Stimulated activated CD4-positive, alpha-beta T cell treated with anti-CD3 and anti-CD28 coated beads, Interleukin-15, amount 100 ng/mL, for 1 hour (primary cell): ENCODE results near the gene ZNF839.
"Not testable (repeated sequence)": the region's sequence is repeated elsewhere in the genome, so short reads cannot be mapped to it uniquely, and the experiment has no call there.

Source experiments
- DNase-seq, 2 donors: peaks; one replicate each; pipeline ENCODE4 v3.0.0-alpha.2; 2020; ENCODE audit warnings: low read depth in 1 of 2, low spot score in 1 of 2

ZNF839 gene

DNA sequence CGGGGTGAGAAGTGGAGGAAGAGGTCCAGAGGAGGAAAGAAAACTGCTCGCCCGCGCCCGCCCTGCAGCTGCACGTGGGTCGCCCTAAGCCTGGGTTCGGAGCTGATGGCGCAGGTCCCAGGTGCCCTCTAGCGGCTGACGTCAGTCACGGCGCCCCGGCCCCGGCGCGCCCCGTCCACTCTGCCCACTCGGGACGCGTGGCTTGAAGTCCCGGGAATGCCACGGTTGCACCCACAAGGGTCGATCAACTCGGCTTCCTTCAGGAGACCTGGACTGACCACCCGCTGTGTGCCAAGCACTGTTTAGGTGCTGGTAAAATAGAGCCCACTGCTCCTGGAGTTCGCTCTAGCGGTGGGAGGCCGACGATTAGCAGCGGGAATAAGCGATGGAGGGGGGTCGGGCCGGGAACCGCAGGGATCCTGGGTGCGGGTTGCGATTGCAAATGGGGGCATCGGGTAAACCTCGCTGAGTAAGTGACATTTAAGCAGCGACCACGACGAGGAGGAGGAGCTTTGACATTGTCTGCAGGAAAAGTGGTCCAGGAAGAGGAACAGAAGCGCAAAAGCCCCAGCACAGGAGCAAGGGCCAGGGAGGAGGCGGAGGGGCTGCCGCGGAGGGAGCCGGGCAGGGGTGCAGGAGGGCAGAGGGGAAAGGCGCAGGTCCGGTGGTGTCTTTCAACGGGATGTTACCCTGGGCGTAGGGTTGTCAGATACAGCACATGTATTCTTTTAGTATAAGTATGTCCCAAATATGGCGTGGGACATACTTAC lies 5.1 kb upstream of the ZNF839 start:
- DNase-seq, result peak; percentile 60 to 70

DNA sequence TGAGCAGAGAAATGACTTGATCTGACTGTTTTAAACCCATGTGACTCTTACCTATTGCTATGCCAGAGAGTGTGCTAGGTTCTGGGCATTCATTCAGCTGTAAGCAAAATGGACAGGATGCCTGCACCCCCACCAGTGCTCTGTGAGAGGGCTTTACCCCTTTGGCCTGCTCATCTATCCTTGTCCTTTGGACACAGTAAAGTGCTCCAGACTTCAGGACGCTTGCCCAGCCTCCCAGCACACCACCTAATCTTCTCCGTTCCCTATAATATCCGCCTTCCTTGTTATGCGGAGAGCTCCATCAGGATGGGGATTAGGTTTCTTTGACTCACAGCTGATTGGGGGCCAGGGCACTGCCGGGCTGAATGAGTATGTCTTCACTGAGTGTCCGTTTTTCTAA lies 4.4 kb upstream of the ZNF839 start:
- no peak for DNase-seq

DNA sequence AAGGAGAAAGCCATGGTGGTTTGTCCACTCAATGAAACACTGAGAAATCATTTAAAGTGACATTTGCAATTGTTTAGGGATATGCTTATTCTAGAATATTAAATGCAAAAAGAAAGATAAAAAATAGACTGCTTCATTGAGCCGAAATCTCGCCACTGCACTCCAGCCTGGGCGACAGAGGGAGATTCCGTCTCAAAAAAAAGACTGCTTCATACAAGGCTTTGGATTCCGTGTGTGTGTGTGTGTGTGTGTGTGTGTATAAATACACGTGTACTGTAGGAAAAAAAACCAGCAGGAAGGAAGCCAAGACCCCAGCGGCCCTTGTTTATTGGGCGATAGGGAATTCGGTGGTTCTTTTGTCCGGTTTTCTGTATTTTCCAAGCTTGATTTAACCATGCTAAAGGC lies 3.2 kb upstream of the ZNF839 start:
- DNase-seq, result no peak

DNA sequence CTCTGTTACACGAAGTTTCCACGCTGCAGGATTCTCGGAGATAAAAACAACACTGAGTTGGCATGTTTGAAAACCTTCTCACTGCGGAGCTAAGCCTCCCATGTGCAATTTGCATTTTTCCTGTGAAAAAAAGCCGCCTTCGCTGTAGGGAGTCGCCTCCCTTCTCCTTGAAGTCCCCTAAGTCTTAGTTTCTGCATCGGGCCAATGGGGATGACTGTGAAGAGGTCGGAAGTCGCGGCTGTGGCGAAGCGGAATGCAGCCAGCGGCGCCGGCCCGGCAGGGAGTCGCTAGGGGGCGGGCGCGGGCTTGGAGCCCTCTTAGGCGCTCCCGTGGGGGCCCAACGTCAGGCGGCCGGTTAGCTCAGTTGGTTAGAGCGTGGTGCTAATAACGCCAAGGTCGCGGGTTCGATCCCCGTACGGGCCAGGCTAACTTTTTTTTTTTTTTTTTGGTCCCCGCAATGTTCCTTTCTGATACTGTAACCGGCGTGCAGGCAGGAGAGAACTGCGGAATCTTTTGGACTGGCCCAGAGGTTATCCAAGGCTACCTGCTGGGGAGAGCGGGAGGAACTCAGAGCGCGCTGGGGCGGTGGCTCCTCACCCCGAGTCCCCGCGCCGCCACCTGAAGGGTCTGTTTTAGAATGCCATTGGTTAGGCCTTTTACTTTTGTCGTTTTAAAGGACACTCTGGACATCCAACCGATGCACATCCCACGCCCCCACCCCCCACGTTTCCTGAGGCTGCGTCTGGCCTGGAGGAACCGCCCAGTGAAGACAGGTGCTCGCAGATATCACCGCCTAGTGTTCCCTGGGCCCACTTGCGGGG lies 2.6 kb upstream of the ZNF839 start:
- DNase-seq, result peak; percentile 96 to 98

DNA sequence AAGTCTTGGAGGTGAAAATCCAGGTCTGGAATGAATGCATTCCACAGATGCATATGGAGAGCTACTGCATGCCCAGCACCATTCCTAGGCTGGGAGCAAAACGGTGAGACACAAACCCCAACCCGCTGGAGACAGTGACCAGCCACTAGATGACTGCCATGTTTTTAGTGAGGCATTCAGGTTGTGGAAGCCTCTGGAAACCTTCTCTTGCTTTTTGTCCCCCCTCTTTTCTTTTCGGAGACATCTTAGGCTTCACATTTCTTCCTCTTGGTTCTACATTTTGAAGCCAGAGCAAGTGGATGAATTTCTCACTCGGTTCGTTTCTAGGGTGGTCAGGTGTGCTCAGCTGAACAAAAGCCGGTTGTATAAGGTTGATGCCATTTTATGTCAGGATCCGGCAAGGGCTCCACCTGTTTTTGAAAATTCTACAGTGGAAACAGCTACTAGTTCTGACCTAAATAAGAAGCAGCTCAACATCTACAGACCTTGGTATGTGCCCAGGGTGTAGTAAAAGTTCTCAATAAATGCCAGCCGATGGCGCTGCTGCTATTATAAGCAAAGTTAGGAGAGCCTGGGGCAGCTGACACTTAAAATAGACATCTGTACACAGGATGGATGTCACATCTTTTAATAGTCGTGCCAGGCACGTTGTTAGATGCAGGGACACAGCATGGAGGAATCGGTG lies 1.8 kb upstream of the ZNF839 start:
- no peak for DNase-seq

DNA sequence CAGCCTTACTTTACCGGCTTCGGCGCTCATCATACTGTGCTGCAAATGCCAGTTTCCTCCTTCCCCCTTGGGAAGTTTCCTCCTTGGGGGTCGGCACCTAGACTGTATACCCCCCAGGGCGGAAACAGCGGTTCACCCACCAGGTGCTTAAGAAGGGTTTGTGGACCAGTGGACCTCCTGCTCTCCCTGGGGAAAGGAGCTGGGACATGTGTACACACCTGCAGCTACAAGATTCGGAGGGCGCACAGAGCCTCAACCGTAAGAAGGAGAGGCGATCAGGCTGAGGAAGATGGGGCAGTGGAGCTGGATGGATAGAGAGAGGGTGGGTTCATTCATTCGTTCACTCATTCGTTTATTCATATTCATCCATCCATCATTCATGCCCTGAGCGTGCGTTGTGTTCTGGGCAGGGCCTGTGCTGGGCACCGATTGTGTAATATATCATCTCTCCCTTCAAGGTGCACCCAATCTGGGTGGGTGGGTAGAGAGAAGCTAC lies 717 bp upstream of the ZNF839 start:
- no peak for DNase-seq

DNA sequence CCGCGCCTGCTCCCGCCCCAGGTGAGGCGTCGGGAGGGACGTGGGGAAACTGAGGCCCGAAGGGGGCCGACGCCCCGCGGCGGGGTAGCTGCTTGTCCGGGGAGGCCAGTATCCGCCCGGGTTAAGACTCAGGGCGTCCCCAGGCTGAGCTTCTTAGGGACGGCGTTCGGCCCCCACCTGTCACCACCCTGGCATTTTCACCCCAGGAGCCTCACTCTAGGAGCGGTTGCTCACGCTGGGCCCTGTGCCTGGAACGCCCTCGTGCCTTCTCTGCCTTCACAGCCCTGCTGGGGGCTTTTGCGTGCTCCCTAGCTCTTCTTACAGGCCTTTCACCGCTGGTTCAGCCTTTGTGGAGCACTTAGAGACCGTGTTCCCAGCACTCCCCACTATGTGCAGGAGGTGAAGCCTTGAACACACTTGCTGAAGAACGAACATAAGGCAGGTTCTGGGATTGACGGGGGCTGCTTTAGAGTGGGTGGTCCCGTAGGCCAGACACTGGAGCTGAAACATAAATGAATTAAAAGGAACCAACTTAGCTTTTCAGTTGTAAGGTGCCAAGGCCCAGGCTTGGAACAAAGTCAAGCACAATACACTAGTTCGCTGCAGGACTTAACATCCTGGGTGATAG lies 601 bp downstream of the ZNF839 start:
- DNase-seq, result peak; percentile 15 to 29

DNA sequence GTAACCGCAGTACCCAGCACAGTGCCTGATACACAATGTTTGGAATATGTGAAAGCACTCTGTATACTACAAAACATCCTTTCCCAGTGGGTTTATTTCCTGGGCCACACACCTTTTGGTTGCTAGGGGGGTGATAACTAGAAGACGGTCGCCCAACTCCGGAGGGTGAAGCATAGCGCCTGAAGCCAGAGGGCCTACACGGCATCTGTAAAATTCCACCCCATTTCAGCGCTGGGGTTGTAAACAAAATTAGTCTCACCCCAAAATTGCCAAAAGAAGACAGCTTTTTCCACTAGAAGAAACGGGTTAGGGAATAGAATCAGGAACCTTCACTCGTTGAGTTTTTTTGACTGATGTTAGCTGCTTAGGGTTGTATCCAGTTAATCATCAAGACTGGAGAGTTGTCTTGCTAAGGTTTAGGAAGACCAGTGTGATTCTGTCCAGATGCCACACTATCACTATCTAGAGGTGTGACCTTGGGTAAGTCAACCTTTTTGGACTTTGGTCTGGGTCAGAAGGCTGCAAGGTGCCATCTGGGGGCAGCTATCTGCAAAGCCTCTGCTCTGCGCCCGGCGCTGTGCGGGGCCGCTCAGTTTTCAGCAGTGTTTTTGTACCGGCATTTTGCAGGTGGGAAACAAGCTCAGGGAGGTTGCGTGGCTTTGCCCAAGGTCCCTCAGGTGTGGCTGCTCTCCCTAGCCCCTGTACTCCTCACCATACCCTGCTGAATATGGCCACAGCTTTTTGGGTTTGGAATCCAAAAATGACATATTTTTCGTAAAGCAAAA lies 1.3 kb downstream of the ZNF839 start:
- DNase-seq, result no peak

DNA sequence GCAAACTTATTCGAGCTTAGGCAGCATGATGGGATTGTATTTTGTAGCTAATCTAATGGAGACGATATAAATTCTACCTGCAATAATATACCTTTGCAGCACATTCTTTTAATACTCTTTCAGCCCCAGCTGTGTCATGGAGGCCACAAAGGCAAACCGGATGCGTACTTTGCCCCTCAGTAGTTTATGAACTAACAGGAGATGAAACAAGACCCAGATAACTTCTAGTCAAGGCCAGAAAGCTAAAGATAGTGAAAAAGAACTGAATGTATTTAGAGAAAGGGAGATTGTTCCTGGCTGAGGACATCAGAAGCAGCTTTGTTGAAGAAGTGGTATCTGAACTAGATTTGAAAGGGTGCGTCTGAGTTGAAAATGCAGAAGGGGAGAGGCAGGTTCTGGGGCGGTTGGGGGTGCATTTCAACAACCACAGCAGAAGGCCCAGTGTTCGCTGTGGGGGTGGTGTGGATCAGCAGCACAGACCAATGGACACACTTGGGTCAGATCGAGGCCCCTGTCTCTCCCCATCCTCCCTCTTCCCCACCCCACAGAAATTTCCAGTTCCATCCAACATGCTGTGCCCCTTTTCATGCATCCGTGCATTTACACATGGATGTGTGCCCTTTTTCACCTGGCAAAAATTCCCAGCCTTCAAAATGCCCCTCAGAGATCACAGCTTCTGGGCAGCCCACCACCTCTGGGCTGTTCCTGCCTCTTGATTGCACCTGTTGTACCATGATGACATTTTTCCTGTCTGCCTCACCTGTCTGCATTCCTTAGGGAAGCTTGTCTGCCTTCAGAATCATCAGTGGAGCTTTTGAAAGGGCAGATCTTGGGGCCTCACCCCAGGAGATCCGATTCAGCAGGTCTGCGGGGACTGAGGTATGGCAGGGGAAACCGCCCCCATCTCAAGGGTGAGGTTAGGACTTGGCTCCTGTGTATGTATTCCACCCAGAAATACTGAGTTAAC lies 2.2 kb downstream of the ZNF839 start:
- DNase-seq, result no peak

DNA sequence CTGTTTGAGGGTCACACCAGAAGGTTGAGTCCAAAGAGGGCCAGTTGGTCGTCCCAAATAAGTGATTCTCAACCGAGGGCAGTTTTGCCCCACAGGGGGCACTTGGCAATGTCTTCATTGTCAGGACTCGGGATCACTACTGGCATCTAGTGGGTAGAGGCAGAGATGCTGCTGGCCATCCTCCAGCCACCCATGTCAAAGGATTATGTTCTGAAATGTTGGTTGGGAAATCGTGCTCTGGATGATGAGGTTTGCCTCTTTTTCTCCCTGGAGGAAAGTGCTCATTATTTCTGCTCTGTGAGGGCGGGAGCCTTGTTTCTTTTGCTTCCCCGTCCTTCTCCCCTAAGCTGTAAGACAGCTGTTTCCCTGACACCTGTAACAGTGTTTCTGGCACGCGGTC lies 3.6 kb downstream of the ZNF839 start:
- no peak for DNase-seq

DNA sequence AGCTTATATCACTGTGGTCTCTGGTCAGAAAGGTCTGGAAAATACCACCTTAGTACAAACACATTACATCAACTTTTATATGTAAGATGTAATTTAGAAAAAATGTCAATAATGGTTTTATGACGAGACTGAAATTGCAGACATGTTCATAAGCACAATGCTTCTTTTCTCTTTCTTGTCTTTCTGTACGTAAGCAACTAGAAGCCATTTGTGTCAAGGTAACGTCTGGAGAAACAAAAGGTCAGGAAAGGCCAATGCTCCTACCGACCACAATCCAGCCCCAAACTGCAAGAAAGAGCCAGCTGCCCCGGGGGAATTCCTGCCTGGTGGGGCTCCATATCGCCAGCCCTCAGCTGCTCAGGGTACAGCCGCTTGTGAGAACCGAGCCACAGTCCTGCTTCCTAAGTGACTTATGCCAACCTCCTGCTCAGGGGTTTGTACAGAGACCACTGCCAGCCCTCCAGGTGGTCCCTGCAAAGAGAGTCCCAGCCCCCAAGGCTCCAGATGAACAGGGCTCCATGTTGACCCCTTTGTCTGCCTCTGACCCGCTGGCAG lies 6.3 kb downstream of the ZNF839 start:
- DNase-seq, result no peak

DNA sequence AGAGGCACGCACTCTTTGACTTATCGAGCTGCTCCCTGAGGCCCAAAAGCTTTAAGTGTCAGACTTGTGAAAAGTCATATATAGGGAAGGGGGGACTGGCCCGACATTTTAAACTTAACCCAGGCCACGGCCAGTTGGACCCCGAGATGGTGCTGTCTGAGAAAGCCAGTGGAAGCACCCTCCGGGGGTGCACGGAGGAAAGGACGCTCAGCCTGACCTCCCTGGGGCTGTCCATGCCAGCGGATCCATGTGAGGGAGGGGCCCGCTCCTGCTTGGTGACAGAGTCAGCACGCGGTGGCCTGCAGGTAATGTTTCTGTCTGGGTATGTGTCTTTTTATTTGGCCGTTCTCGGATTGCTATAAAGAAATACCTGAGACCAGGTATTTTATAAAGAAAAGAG lies 7.0 kb downstream of the ZNF839 start:
- no peak for DNase-seq

DNA sequence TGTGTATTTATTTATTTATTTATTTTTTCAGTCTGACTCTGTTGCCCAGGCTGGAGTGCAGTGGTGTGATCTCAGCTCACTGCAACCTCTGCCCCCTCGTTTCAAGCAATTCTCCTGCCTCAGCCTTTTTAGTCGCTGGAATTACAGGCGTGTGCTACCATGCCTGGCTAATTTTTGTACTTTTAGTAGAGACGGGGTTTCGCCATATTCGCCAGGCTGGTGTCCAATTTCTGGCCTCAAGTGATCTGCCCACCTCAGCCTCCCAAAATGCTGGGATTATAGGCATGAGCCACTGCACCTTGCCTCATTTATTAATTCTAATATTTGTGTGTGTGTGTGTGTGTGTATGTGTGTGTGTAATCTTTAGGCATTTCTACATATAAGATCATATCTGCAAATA lies 9.8 kb downstream of the ZNF839 start:
- DNase-seq, result not testable (repeated sequence)

DNA sequence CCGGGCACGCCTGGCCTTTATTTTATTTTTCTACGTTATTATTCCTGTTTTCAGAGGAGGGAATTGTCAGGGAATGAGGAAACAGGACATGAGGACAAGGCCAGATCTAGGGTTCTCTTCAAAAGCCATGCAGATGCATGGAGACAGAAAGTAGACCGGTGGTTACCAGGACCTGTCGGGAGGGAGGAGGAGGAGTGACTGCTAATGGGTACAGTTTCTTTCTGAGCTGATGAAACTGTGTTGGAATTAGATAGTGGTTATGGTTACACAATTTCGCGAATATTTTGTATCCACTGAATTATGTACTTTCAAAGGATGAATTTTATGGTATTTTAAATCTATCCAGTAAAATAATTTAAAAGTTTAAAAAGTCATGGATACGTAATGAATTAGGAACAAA lies 11.3 kb downstream of the ZNF839 start:
- DNase-seq, result no peak

DNA sequence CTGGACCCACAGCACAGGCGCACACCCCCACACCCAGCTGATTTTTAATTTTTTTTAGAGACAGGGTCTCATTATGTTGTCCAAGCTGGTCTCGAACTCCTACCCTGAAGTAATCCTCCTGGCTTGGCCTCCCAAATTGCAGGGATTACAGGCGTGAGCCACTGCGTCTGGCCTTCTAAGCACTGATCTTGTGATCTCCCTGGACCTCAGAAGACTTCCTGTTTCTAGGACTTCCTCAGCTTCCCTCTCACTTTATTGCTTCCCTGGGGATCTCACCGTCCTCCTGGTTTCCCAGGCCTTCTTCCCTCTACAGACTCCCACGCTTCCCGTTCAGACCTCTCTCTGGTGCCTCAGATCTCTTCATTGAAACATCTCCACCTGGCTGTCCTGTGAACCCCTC lies 13.8 kb downstream of the ZNF839 start:
- DNase-seq, result no peak

DNA sequence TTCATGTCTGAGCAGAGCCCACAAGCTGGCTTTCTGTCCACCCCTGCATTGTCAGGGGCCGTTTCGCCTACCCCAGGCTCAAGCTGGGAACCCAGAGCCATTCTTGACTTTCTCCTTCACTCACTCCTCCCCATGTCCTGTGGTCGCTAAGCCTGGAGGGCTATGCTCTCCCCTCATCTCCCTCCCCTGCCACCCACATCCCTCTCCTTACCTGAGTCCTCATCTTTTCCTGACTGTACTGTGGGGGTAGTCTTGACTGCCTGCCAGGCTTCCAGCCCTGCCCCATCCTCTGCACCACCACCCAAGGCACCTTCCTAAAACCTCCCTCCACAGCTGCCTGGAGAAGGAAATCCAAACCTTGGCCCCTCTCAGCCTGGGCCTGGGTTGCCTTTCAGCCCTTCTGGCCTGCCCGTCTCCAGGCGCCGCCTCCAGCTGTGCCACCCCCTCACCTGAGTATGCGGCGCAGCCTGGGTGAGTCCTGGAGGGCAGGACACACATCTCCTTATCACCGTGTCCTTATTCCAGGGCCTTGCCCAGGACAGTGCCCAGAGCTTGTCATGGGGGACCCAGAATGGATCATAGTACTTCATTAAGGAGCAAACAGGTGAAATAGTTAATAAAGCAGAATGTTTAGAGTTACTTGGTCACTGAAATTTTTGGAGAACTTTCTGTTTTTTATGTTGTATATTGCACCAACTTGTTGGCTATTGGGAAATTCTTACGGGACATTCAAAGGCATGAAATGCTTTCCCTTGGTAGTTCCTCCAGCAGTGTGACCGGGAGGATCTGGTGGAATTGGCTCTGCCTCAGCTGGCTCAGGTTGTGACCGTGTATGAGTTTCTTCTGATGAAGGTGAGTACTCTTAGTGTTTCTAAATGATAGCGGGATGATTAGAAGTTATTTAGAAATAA lies 14.5 kb downstream of the ZNF839 start:
- DNase-seq, result no peak

DNA sequence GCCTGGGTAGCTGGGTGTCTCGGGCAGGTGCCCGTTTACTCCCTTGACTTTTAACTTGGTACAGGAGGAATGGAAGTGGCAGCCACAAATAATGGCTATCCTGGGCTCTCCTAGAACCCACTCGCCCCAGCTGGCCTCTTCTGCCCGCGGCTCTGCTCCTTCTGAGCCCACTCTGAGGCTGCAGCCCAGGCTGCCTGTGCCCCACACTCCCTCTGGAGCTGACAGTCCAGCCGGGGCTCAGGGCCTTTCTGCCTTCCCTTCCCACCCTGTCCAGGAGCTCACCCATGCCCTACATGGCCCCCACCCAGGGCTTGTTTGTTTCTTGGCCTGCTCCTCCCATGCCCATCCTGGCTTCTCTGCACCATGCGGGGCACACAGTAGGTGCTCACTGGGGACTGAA lies 15.6 kb downstream of the ZNF839 start:
- no peak for DNase-seq

DNA sequence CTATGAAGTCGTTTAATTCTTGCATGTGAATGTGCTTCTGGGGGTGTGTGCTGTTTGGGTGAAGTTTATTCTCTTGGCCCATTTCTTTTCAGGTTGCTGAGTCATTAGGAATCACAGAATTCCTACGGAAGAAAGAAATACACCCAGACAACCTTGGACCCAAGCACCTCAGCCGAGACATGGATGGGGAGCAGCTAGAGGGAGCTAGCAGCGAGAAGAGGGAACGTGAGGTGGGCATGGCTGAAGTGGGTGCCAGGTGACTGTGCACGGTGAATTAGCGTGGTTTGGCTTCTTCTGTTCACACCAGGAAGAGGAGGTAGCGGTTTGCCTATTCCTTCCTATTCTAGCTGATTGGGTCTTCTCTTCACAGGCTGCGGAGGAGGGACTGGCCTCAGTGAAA lies 19.2 kb downstream of the ZNF839 start:
- DNase-seq, result no peak
